ENCODE measurements around the gene PAK1. TPM values are rescaled to one million over a fixed set of nuclear protein-coding genes. Genes with fewer than 3 reads are reported as not detected.

Gene PAK1
- total RNA-seq, 4 donors from 2014 or later: 27.8 to 44.3 (median 36.2) TPM

GRCh38 chr11:77287615-77288273 is 186.2 kb downstream of the PAK1 start:
- Histone ChIP-seq H3K27me3 (no peaks in the 10 kb centered on the region), H3K27ac (replicated peaks in 1 of 4) (no peak overlapping the region), H3K9me3 (no peaks in the 10 kb centered on the region), H3K4me3 (no peak overlapping the region), H3K36me3 (no peaks in the 10 kb centered on the region), H3K4me1 (no peaks in the 10 kb centered on the region)
- DNase-seq (ENCODE audit: extremely low spot score): no peak
- TF ChIP-seq EP300 (IDR thresholded peaks at IDR 0.05) (no peak), POLR2A (IDR thresholded peaks at IDR 0.05; ENCODE audit: low read depth) (no peak), POLR2AphosphoS5 (IDR thresholded peaks at IDR 0.05) (no peak)
- TF ChIP-seq, protein P1, sequence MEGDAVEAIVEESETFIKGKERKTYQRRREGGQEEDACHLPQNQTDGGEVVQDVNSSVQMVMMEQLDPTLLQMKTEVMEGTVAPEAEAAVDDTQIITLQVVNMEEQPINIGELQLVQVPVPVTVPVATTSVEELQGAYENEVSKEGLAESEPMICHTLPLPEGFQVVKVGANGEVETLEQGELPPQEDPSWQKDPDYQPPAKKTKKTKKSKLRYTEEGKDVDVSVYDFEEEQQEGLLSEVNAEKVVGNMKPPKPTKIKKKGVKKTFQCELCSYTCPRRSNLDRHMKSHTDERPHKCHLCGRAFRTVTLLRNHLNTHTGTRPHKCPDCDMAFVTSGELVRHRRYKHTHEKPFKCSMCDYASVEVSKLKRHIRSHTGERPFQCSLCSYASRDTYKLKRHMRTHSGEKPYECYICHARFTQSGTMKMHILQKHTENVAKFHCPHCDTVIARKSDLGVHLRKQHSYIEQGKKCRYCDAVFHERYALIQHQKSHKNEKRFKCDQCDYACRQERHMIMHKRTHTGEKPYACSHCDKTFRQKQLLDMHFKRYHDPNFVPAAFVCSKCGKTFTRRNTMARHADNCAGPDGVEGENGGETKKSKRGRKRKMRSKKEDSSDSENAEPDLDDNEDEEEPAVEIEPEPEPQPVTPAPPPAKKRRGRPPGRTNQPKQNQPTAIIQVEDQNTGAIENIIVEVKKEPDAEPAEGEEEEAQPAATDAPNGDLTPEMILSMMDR (IDR thresholded peaks at IDR 0.05): no peak
- WGBS: 78% methylated on average over 5 of the region's 5 CpGs
- intact Hi-C loops (cut with DNase I): no loop called here

GRCh38 chr11:77287136-77287535 is 186.8 kb downstream of the PAK1 start:
- Histone ChIP-seq H3K4me3 (no peak overlapping the region), H3K9me3 (no peaks in the 10 kb centered on the region), H3K27me3 (no peaks in the 10 kb centered on the region), H3K36me3 (no peaks in the 10 kb centered on the region), H3K4me1 (no peaks in the 10 kb centered on the region), H3K27ac (replicated peaks in 1 of 4) (no peak overlapping the region)
- intact Hi-C loops (cut with DNase I): no loop called here
- TF ChIP-seq POLR2A (IDR thresholded peaks at IDR 0.05; ENCODE audit: low read depth) (no peak), EP300 (IDR thresholded peaks at IDR 0.05) (no peak), POLR2AphosphoS5 (IDR thresholded peaks at IDR 0.05) (no peak)
- TF ChIP-seq, protein P1 (IDR thresholded peaks at IDR 0.05): no peak
- 95% methylated on average over 3 of the region's 3 CpGs for WGBS
- no peak for DNase-seq (ENCODE audit: extremely low spot score)

GRCh38 chr11:77284476-77285468 is 189.1 kb downstream of the PAK1 start:
- TF ChIP-seq EP300 (IDR thresholded peaks at IDR 0.05) (no peak), POLR2A (IDR thresholded peaks at IDR 0.05; ENCODE audit: low read depth) (no peak), POLR2AphosphoS5 (IDR thresholded peaks at IDR 0.05) (no peak)
- TF ChIP-seq, protein P1 (IDR thresholded peaks at IDR 0.05): no peak
- WGBS: 81% methylated on average over 6 of the region's 6 CpGs
- no peak overlapping the region for H3K27ac ChIP-seq (replicated peaks in 1 of 4)
- H3K4me1 ChIP-seq: no peaks in the 10 kb centered on the region
- H3K9me3 ChIP-seq: no peaks in the 10 kb centered on the region
- intact Hi-C loops (cut with DNase I): no loop called here
- H3K27me3 ChIP-seq: no peaks in the 10 kb centered on the region
- H3K4me3 ChIP-seq: no peak overlapping the region
- no peaks in the 10 kb centered on the region for H3K36me3 ChIP-seq
- no peak for DNase-seq (ENCODE audit: extremely low spot score)

DNA sequence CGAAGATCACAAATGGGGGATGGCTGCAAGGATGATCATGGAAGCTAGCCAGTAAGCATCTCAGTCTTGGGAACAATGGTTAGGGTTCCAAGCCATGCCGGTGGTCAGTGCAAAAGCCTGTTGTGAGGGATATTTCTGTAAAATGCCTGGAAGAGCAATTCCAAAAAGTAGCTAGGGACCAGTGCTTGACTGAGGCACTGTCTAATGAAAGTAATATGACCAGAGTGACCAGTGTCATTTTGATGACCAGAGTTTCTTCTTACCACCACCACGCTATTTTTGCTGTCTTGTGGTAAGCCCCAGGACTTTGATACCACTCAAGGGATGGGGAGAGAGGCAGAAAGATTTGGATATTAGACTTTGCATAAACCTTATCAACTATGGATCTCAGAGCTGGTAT is 190.8 kb downstream of the PAK1 start:
- no peaks in the 10 kb centered on the region for H3K9me3 ChIP-seq
- 74% methylated on average over 3 of the region's 3 CpGs for WGBS
- intact Hi-C loops (cut with DNase I): no loop called here

More for the DNA sequence above, 190.8 kb downstream of the PAK1 start:
- H3K4me1 ChIP-seq: no peaks in the 10 kb centered on the region
- no peak for TF ChIP-seq POLR2A (IDR thresholded peaks at IDR 0.05; ENCODE audit: low read depth)
- TF ChIP-seq EP300 (IDR thresholded peaks at IDR 0.05): no peak
- TF ChIP-seq, protein P1 (IDR thresholded peaks at IDR 0.05): no peak
- no peak for TF ChIP-seq POLR2AphosphoS5 (IDR thresholded peaks at IDR 0.05)
- no peak for DNase-seq (ENCODE audit: extremely low spot score)
- no peaks in the 10 kb centered on the region for H3K36me3 ChIP-seq
- H3K27ac ChIP-seq (replicated peaks in 1 of 4): no peak overlapping the region
- H3K27me3 ChIP-seq: no peaks in the 10 kb centered on the region
- no peak overlapping the region for H3K4me3 ChIP-seq

Measured in esophagus muscularis mucosa (tissue), 4 donors.